ENCODE results near the gene MATCAP1. TPM values are rescaled to one million over a fixed set of nuclear protein-coding genes. Genes with fewer than 3 reads are reported as not detected.

The MATCAP1 gene
- total and polyA plus RNA-seq, 2 of the 13 experiments (the other 11 are each of a cell fraction or from before 2014, with no cell fraction given), result 11.2 to 24.5 TPM

GRCh38 chr16:67150833-67151396 is 32.8 kb downstream of the MATCAP1 start, which contains the start of gene B3GNT9 (continued):
- TF ChIP-seq E2F1 (CRISPR knock-in tag; IDR thresholded peaks at IDR 0.05) (peak; percentile 74), ZNF331 (CRISPR knock-in tag; IDR thresholded peaks at IDR 0.05) (peak; percentile 5; the same call in 1 of the 2 replicates), TFDP2 (CRISPR knock-in tag; IDR thresholded peaks at IDR 0.05) (peak; percentile 66), NFKB2 (CRISPR knock-in tag; IDR thresholded peaks at IDR 0.05; ENCODE audit: borderline replicate concordance) (peak; percentile 72; the same call in 1 of the 2 replicates), POGK (CRISPR knock-in tag; conservative IDR thresholded peaks at IDR 0.05) (peak; percentile 78), RCOR2 (CRISPR knock-in tag; IDR thresholded peaks at IDR 0.05) (no peak; the same call in 1 of the 2 replicates), KLF13 (CRISPR knock-in tag; IDR thresholded peaks at IDR 0.05) (peak; percentile 96), PHF8 (CRISPR knock-in tag; IDR thresholded peaks at IDR 0.05) (peak; percentile 86), ZNF547 (CRISPR knock-in tag; IDR thresholded peaks at IDR 0.05) (peak; percentile 76; the same call in 1 of the 2 replicates), ZNF589 (CRISPR knock-in tag; conservative IDR thresholded peaks at IDR 0.05) (no peak), SPEN (CRISPR knock-in tag; IDR thresholded peaks at IDR 0.05; ENCODE audit: low read depth) (peak; percentile 57; the same call in 1 of the 2 replicates), TFE3 (CRISPR knock-in tag; IDR thresholded peaks at IDR 0.05) (peak; percentile 68), POLR2A (IDR thresholded peaks at IDR 0.05; ENCODE audit: insufficient read depth in 1 of 2, low read depth in 2 of 2, low read length in 2 of 2) (peak; percentile 39 to 51; a peak in 2 of 4 replicates), ZC3H13 (CRISPR knock-in tag; IDR thresholded peaks at IDR 0.05) (peak; percentile 98), RXRA (CRISPR knock-in tag; IDR thresholded peaks at IDR 0.05) (peak; percentile 67), ZNF274 (CRISPR knock-in tag; IDR thresholded peaks at IDR 0.05) (0 out of 2 replicates have a peak, but pooled peaks have one; percentile 41), SMARCE1 (IDR thresholded peaks at IDR 0.05; ENCODE audit: borderline replicate concordance) (no peak), ZNF550 (CRISPR knock-in tag; IDR thresholded peaks at IDR 0.05; ENCODE audit: borderline replicate concordance) (peak; percentile 89), ZBTB4 (CRISPR knock-in tag; IDR thresholded peaks at IDR 0.05; ENCODE audit: borderline replicate concordance) (peak; percentile 86; the same call in 1 of the 2 replicates), ZNF720 (CRISPR knock-in tag; IDR thresholded peaks at IDR 0.05) (no peak), AGO1 (IDR thresholded peaks at IDR 0.05; ENCODE audit: low read depth, low read length, poor library complexity, severe bottlenecking) (peak; percentile 97)

Data from HepG2 (cell line).